Measurements from ENCODE around the gene HTR7.
"Not testable (repeated sequence)": the region's sequence is repeated elsewhere in the genome, so short reads cannot be mapped to it uniquely, and the experiment has no call there.

HTR7 gene

GRCh38 chr10:90858461-90858968 is 676 bp upstream of the HTR7 start:
- DNase-seq (ENCODE audit: low read depth in 2 of 2, low spot score in 1 of 2), result no peak

DNA sequence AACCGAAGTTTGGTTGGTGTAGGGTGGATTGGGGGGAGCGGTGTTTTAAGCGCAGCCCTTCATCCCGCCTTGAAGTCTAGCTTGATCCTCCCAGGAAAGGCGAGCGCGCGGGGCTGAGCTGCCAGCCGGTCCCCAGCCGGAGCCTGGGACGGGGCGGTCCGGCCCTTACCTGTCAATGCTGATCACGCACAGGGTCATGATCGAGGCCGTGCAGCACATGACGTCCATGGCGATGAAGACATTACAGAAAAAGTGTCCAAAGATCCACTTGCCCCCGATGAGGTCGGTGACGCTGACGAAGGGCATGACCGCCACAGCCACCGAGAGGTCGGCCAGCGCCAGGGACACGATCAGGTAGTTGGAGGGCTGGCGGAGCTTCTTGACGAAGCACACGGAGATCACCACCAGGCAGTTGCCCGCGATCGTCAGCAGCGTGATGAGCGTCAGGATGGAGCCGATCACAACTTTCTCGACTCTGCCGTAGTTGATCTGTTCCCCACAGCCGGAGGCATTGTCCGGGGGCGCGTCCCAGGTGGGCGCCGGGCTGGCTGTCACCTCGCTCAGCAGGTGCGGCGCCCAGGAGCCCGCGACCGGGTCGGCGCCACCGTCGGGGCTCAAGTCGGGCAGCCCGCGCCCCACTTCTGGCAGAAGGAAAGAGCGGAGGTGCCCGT is 740 bp downstream of the HTR7 start:
- no peak for DNase-seq (ENCODE audit: low read depth in 2 of 2, low spot score in 1 of 2)

- DNase-seq (ENCODE audit: low read depth in 2 of 2, low spot score in 1 of 2), result no peak
Observed at GRCh38 chr10:90856261-90856660, 1.6 kb downstream of the HTR7 start.

DNA sequence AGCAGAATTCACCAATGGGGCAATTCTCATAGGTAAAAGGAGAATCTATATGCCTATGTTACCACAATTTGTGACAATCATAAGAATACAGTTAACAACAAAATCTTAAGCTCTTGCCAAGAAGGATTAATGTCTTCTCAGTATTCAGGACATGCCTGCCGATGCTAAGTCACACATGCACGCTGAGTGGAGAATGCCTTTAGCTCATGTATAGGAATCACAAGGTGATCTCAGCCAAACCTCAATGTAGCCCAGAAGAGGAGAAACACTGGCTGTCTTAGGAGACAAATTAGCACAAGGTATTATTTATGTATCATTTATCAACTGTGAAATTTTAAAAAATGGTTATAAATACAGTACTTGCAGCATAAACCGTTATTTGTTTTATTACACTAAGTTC is 2.7 kb downstream of the HTR7 start:
- DNase-seq (ENCODE audit: low read depth in 2 of 2, low spot score in 1 of 2), result no peak

DNA sequence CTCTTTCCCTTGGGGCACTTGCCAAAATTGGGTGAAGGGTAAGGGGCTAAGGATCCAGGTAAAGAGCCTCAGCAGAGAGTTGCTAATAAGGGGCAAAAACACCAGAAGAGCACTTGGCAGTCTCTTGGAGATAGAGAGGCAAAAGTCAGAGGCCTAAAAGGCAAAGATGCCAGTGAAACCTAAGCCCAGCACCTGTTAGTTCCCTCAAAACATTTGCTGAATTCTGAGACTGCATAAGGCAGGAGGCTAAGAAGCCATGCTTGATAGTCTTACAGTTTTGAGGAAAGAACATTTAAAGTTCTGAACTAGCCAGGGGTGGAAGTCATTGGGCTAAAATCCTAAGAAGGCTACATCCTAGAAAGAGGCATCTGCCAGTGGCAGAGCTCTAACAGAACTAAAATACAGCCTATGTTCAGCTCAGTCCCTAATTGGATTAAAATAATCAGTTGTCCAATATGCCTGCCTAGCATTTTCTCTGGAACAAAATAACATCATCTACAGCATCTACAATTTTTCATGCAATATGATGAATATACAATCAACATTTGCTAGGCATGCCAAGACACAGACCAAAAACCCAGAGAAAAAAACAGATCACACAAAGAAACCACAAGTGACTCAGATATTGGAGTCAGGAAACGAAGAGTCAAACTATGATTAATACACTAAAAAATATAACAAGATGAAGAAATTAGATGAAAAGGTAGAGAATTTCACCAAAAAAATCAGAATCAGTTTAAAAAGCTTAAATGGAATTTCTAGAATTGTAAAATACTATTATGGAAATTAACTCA is 7.7 kb downstream of the HTR7 start:
- DNase-seq (ENCODE audit: low read depth in 2 of 2, low spot score in 1 of 2), result no peak

GRCh38 chr10:90847436-90847835 is 10.4 kb downstream of the HTR7 start:
- no peak for DNase-seq (ENCODE audit: low read depth in 2 of 2, low spot score in 1 of 2)

GRCh38 chr10:90846746-90847145 is 11.1 kb downstream of the HTR7 start:
- DNase-seq (ENCODE audit: low read depth in 2 of 2, low spot score in 1 of 2), result no peak

GRCh38 chr10:90845726-90846125 is 12.1 kb downstream of the HTR7 start:
- DNase-seq (ENCODE audit: low read depth in 2 of 2, low spot score in 1 of 2), result no peak

GRCh38 chr10:90842725-90843124 is 15.1 kb downstream of the HTR7 start:
- DNase-seq (ENCODE audit: low read depth in 2 of 2, low spot score in 1 of 2), result no peak

- no peak for DNase-seq (ENCODE audit: low read depth in 2 of 2, low spot score in 1 of 2)
Observed at GRCh38 chr10:90837486-90837885, 20.4 kb downstream of the HTR7 start.

DNA sequence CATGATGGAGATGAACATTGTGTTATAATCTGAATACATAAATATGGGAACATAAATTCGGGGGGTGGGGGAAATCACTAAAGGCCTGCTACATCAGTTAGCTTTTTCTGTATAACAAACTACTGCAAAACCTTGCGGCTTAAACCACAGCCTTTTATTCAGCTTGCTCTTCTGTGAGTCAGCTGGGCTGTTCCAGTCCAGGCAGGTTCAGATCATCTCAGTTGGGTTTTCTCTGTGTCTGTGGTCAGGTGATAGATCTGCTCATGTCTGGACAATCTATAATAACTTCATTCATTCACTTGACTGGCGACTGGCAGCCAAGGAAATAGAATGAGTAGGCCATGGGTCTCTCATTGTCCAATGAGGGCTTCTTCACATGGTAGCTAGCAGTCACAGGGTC is 23.5 kb downstream of the HTR7 start:
- no peak for DNase-seq (ENCODE audit: low read depth in 2 of 2, low spot score in 1 of 2)

DNA sequence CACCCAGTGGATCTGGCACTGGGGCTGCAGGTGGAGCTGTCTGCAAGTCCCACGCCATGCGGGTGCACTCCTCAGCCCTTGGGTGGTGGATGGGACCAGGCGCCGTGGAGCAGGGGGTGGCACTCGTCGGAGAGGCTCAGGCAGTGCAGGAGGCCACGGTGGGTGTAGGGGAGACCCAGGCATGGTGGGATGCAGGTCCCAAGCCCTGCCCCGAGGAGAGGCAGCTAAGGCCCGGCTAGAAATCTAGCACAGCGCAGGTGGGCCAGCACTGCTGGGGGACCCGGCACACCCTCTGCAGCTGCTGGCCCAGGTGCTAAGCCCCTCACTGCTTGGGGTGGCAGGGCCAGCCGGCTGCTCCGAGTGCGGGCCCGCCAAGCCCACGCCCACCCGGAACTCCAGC is 25.7 kb downstream of the HTR7 start:
- no peak for DNase-seq (ENCODE audit: low read depth in 2 of 2, low spot score in 1 of 2)

DNA sequence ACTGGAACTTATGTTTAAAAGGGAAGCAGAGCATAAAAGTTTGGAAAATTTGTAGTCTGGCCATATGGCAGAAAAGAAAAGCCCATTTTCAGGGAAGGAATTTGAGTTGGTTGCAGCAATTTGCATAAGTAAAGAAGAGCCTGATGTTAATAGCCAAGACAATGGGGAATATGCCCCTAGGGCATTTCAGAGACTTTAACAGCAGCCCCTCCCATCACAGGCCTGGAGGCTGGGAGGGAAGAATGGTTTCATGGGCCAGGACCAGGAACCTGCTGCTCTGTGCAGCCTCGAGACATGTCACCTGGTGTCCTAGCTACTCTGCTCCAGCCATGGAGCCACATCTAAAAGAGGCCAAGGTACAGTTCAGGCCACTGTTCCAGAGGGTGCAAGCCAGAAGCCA is 35.3 kb downstream of the HTR7 start:
- no peak for DNase-seq (ENCODE audit: low read depth in 2 of 2, low spot score in 1 of 2)

DNA sequence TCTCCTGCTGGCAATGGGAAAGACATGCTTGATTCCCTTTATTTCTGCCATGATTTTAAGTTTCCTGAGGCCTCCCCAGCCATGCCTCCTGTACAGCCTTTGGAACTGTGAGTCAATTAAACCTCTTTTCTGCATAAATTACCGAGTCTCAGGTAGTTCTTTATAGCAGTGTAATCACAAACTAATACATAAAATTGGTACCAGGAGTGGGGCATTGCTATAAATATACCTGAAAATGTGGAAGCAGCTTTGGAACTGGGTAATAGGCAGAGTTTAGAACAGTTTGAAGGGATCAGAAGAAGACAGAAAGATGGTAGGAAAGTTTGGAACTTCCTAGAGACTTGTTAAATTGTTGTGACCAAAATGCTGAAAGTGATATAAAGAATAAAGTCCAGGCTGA is 36.0 kb downstream of the HTR7 start:
- not testable (repeated sequence) for DNase-seq (ENCODE audit: low read depth in 2 of 2, low spot score in 1 of 2)

DNA sequence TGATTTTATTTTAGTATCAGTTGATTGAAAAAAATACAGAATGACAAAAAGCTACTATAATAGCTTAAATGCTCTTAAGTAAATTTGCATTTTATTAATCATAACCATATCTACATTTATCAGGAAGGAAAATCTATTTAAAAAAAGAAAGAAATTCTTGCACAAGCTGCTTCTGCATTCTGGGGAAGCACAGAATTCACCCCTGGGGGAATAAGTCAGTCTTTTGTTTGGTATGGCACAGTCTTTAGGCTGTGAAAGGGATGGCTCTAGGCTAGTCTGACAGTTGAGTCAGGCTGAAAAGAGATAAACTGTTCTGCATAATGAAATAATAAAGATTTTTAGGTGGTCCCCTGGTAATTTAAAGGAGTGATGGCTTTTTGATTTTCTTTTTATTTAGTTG is 37.9 kb downstream of the HTR7 start:
- no peak for DNase-seq (ENCODE audit: low read depth in 2 of 2, low spot score in 1 of 2)

DNA sequence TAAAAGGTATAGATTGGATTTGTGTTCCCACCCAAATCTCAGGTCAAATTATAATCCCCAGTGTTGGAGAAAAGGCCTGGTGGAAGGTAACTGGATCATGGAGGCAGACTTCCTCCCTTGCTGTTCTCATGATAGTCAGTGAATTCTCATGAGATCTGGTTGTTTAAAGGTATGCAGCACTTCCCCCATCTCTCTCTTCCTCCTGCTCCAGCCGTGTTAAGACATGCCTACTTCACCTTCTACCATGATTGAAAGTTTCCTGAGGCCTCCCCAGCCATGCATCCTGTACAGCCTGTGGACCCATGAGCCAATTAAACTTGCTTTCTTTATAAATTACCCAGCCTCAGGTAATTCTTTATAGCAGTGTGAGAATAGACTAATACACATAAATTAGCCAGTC is 39.1 kb downstream of the HTR7 start:
- DNase-seq (ENCODE audit: low read depth in 2 of 2, low spot score in 1 of 2), result no peak

GRCh38 chr10:90817128-90817889 is 40.5 kb downstream of the HTR7 start:
- DNase-seq (ENCODE audit: low read depth in 2 of 2, low spot score in 1 of 2), result no peak

- no peak for DNase-seq (ENCODE audit: low read depth in 2 of 2, low spot score in 1 of 2)
Observed at GRCh38 chr10:90816466-90816865, 41.4 kb downstream of the HTR7 start.

- no peak for DNase-seq (ENCODE audit: low read depth in 2 of 2, low spot score in 1 of 2)
Observed at GRCh38 chr10:90813594-90814365, 44.1 kb downstream of the HTR7 start.

- not testable (repeated sequence) for DNase-seq (ENCODE audit: low read depth in 2 of 2, low spot score in 1 of 2)
Observed at GRCh38 chr10:90807106-90807505, 50.7 kb downstream of the HTR7 start.

GRCh38 chr10:90806677-90807076 is 51.2 kb downstream of the HTR7 start:
- no peak for DNase-seq (ENCODE audit: low read depth in 2 of 2, low spot score in 1 of 2)

Data from stimulated activated CD8-positive, alpha-beta memory T cell treated with anti-CD3 and anti-CD28 coated beads, Interleukin-4, amount 100 ng/mL, for 4 hours (primary cell).